Cardiac fibroblast (primary cell): Measurements from ENCODE around the gene ZNF846.

Source experiments
- DNase-seq, 2 donors: peaks; one replicate each; pipeline versions ENCODE4 v3.0.0 to v3.0.0-alpha.2; 2010; ENCODE audit warnings: low read depth in 2 of 2
- H3K4me3 ChIP-seq, 2 donors: replicated peaks in 1 of 2; 1 replicate in 1 of 2; 2 replicates in 1 of 2; pipeline ENCODE4 v1.5.1; 2011; ENCODE audit warnings: low read depth in 2 of 2, low read length in 2 of 2, mild to moderate bottlenecking in 2 of 2, moderate library complexity in 1 of 2
- CTCF ChIP-seq: IDR thresholded peaks from one replicate; pipeline ENCODE4 v1.5.1; 2011; ENCODE audit warnings: low read depth, mild to moderate bottlenecking, low read length, inconsistent platforms

Gene ZNF846

GRCh38 chr19:9705836-9706235 lies 62.7 kb downstream of the ZNF846 start:
- DNase-seq: no peak
- no peak for TF ChIP-seq CTCF

GRCh38 chr19:9702186-9702585 lies 66.4 kb downstream of the ZNF846 start:
- TF ChIP-seq CTCF: no peak
- no peak overlapping the region for H3K4me3 ChIP-seq
- no peak for DNase-seq

More at GRCh38 chr19:9705836-9706235, 62.7 kb downstream of the ZNF846 start:
- no peak overlapping the region for H3K4me3 ChIP-seq
